G401.6 (cell line): ENCODE measurements around the gene DDX56.
"Not testable (repeated sequence)": the region's sequence is repeated elsewhere in the genome, so short reads cannot be mapped to it uniquely, and the experiment has no call there.

ENCODE experiments used
- FAIRE-seq: peaks from 2 replicates; lab custom pipeline; 2012; peaks lifted over from hg19 to GRCh38; lab: Jason Lieb, UNC

DDX56 gene

GRCh38 chr7:44563171-44563679 is 10.5 kb downstream of the DDX56 start:
- FAIRE-seq, result no peak

- FAIRE-seq, result not testable (repeated sequence)
Observed at GRCh38 chr7:44562622-44562962, 11.1 kb downstream of the DDX56 start.

- no peak for FAIRE-seq
Observed at GRCh38 chr7:44561962-44562621, 11.6 kb downstream of the DDX56 start.

- FAIRE-seq, result no peak
Observed at GRCh38 chr7:44561481-44561880, 12.2 kb downstream of the DDX56 start.

- FAIRE-seq, result no peak
Observed at GRCh38 chr7:44559485-44559884, 14.2 kb downstream of the DDX56 start.

GRCh38 chr7:44557485-44557884 is 16.2 kb downstream of the DDX56 start:
- no peak for FAIRE-seq

GRCh38 chr7:44555350-44555749 is 18.4 kb downstream of the DDX56 start:
- no peak for FAIRE-seq

GRCh38 chr7:44552473-44553005 is 21.2 kb downstream of the DDX56 start:
- FAIRE-seq, result not testable (repeated sequence)

- FAIRE-seq, result no peak
Observed at GRCh38 chr7:44549457-44549856, 24.3 kb downstream of the DDX56 start.

- no peak for FAIRE-seq
Observed at GRCh38 chr7:44548893-44549292, 24.8 kb downstream of the DDX56 start.

- no peak for FAIRE-seq
Observed at GRCh38 chr7:44547536-44548231, 26.0 kb downstream of the DDX56 start.

- no peak for FAIRE-seq
Observed at GRCh38 chr7:44541876-44542610, 31.7 kb downstream of the DDX56 start.

GRCh38 chr7:44541028-44541869 is 32.5 kb downstream of the DDX56 start, which contains the start of gene NPC1L1:
Gene NPC1L1 (minus strand): TSS chr7:44541330. CDS start chr7:44541259, 71 bp downstream.
- FAIRE-seq, result no peak

- no peak for FAIRE-seq
Observed at GRCh38 chr7:44540592-44541027, 33.1 kb downstream of the DDX56 start.

GRCh38 chr7:44539669-44540506 is 33.8 kb downstream of the DDX56 start:
- no peak for FAIRE-seq

GRCh38 chr7:44538798-44539668 is 34.7 kb downstream of the DDX56 start:
- FAIRE-seq, result no peak

GRCh38 chr7:44538093-44538797 is 35.5 kb downstream of the DDX56 start:
- no peak for FAIRE-seq

- no peak for FAIRE-seq
Observed at GRCh38 chr7:44537442-44537841, 36.3 kb downstream of the DDX56 start.

- FAIRE-seq, result no peak
Observed at GRCh38 chr7:44536090-44536489, 37.6 kb downstream of the DDX56 start.
